Parietal lobe (tissue), 2 donors: ENCODE data around the gene LTB4R2. TPM values are rescaled to one million over a fixed set of nuclear protein-coding genes. Genes with fewer than 3 reads are reported as not detected.

ENCODE experiments used
- small RNA-seq: library from RNA; depleted of rRNA; stranded (forward); fragments of <200 nt; gene quantifications from one replicate; pipeline ENCODE3, GENCODE V24; 2014; ENCODE audit warnings: low replicate concordance
- total RNA-seq: library from RNA; depleted of rRNA; stranded (reverse); fragments of >200 nt; gene quantifications from one replicate; pipeline ENCODE4 v1.2.3, GENCODE V29; 2014

The LTB4R2 gene, protein sequence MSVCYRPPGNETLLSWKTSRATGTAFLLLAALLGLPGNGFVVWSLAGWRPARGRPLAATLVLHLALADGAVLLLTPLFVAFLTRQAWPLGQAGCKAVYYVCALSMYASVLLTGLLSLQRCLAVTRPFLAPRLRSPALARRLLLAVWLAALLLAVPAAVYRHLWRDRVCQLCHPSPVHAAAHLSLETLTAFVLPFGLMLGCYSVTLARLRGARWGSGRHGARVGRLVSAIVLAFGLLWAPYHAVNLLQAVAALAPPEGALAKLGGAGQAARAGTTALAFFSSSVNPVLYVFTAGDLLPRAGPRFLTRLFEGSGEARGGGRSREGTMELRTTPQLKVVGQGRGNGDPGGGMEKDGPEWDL
- total RNA-seq, result 2.2 TPM

GRCh38 chr14:24309538-24310264 is at the start of gene LTB4R2:
TSS of gene LTB4R2 (plus strand) at chr14:24310140. CDS start at chr14:24310665, 525 bp downstream.

DNA sequence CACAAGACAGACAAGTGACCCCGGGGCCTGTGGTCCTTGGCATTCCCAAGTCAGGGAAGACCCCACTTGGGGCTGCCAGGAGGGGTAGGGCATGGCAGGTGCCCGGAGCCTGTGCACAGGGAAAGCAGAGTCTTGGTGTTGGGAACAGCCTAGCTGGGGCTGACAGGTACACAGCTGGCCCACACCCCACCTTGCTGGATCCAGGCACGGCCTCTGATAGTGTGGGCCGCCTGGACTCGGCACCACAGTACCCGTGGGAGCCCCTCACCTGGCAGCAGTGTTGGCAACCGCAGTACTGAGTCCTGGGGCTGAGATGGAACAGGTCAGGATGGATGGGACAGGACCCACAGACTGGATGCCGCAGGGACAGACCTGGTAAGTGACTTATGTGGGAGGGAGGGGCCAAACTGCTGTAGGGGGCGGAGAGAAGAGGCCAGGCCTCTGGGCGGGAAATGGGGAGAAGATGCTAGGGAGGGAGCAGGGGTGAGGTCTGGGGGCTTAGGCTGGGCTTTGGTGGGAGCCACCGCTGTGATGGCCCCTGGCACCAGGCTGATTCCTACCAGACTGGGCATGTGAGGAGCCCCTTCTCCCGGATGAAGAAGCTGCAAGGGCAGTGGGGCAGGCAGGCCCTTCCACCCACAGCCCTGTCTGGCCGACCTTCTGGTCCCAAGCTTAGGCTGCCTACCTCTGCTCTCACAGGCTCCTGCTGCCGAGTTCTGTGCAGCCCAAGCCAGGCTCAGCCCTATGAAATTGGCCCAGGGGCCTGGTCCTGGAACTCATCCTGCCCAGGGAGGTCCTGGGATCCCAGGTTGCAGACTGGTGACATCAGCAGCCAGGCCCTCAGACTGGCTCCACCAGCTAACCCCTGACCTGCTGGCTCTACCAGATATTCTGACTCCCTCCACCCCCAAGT is 46.9 kb upstream of the LTB4R2 start, which contains the start of gene TGM1:
TGM1 (minus strand) TSS at position 357 of the 913 bp plus-strand sequence. CDS start 825 bp downstream, outside the sequence.

DNA sequence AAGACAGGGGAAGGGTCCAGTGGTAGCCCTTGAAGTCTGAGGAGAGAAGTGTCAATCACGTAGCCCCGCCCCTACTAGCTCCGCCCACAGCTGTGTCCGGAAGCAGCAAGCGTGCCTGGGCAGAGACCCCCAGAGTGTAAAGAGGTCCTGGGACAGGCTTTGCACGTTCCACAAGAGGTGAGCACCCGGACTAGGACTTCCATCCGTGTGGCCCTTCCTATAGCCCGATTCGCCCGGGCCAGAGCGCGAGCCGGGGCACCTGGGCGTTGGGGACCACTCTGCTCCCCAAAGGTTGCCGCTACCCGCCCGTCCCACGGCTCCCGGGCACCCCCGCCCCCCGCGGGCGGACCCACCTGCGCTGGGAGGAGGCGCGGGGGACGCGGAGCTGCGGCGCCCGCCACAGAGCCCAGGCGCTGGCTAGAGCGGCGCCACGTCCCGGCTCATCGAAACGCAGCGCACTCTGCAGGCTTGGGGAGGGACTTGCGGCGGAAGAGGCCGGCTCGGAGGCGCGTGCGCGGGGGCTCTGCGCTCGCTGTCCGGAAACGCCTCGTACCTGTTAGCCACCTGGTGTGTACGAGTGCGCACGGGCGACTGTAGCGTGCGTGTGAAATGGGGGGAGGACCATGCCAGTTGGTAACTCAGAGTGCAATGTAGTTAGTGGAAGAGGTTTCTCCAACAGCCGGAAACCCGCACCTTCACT is 38.7 kb upstream of the LTB4R2 start, which contains the start of gene RABGGTA:
RABGGTA (minus strand) TSS at position 464 of the 700 bp plus-strand sequence. CDS start 482 bp downstream, outside the sequence.

DNA sequence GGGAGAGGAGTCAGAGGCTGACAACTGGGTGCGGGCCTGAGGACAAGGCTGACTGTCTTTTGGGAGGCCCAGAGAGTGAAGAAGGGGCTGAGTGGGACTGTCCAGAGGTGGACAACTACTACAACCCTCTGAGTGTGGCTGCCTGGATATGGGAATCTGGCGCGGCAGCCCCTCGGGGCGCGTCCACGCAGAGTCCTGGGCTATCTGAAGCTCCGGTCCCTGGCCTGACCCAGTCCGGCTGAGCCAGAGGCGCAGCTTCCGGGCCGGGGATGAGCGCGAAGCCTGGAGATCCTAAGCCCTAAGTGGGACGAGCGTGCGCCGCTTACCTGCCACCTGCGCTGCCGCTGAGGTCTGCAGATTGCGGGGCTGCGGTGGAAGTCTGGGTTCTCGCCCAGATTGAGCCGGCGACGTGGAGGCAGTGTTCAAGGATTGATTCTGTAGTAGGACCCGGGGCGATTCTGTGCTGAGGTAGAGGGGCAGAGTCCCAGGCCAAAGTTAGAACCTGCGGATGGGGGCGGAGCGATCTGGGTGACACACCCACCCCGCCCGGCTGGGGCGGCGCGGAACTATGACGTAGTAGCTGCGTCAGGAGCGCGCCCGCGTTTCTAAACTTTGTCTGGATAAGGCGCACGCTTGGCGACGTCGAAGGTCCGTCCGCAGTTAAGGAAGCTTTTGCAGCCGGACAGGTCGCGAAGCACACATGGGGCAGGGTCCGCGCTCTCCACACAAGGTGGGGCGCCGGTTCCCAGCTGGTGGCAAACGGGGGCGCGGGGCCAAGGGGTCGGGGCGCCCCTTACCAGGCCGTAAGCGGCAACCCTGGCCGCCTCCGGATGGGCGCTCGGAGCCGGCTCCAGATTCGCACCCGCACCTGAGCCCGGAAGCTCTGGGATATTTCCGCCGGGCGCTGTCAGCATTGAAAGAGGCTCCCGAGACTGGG is 10.4 kb upstream of the LTB4R2 start, which contains the start of the genes DHRS1 and NOP9:
DHRS1 (minus strand) TSS at position 526 of the 937 bp plus-strand sequence. CDS start 674 bp downstream, outside the sequence.
NOP9 (plus strand) TSS at position 596 of the 937 bp plus-strand sequence; CDS start at position 701, 105 bp downstream.

DNA sequence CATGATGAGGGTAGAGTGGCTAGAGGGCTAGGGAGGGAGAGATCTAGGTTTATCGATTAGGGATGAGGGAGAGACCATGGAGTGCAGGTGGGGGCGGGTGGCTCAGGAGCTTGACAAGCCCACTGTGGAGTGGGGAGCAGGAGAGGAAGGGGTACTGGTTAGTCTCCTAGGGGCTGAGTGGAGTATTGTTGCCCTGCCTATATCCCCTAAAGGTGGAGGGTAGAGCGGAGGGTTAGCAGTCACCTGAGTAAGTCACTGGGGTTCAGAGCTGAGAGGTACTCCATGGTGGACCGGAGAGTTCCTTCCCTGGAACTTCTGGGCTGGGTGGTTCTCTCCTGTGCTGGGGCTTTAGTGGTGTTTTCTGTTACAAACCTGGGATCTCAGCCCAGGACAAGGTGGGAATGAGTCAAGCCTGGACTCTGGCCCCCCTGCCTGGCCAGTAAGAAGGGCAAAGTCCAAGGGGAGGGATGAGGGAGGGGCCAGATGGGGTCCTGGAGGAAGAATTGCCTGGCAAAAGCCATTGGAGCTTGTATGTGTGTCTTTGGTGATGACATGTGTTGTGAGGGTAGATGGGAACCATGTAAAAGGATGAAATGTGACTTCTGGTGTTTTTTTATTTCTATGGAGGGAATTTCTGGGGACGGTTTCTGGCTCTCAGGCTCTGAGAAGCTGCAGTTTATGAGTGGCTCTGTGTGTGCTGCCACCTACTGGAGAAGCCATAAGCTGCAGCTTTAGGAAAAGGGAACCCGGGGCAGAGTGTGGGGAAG is 2.2 kb upstream of the LTB4R2 start, which contains the start of gene CIDEB:
CIDEB (minus strand) TSS at position 403 of the 767 bp plus-strand sequence; CDS start at position 284, 119 bp downstream.

DNA sequence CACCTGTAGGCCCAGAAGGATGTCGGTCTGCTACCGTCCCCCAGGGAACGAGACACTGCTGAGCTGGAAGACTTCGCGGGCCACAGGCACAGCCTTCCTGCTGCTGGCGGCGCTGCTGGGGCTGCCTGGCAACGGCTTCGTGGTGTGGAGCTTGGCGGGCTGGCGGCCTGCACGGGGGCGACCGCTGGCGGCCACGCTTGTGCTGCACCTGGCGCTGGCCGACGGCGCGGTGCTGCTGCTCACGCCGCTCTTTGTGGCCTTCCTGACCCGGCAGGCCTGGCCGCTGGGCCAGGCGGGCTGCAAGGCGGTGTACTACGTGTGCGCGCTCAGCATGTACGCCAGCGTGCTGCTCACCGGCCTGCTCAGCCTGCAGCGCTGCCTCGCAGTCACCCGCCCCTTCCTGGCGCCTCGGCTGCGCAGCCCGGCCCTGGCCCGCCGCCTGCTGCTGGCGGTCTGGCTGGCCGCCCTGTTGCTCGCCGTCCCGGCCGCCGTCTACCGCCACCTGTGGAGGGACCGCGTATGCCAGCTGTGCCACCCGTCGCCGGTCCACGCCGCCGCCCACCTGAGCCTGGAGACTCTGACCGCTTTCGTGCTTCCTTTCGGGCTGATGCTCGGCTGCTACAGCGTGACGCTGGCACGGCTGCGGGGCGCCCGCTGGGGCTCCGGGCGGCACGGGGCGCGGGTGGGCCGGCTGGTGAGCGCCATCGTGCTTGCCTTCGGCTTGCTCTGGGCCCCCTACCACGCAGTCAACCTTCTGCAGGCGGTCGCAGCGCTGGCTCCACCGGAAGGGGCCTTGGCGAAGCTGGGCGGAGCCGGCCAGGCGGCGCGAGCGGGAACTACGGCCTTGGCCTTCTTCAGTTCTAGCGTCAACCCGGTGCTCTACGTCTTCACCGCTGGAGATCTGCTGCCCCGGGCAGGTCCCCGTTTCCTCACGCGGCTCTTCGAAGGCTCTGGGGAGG is 985 bp downstream of the LTB4R2 start, which contains the start of gene LTB4R:
LTB4R (plus strand) TSS at position 857 of the 959 bp plus-strand sequence. CDS start 4,150 bp downstream, outside the sequence.

DNA sequence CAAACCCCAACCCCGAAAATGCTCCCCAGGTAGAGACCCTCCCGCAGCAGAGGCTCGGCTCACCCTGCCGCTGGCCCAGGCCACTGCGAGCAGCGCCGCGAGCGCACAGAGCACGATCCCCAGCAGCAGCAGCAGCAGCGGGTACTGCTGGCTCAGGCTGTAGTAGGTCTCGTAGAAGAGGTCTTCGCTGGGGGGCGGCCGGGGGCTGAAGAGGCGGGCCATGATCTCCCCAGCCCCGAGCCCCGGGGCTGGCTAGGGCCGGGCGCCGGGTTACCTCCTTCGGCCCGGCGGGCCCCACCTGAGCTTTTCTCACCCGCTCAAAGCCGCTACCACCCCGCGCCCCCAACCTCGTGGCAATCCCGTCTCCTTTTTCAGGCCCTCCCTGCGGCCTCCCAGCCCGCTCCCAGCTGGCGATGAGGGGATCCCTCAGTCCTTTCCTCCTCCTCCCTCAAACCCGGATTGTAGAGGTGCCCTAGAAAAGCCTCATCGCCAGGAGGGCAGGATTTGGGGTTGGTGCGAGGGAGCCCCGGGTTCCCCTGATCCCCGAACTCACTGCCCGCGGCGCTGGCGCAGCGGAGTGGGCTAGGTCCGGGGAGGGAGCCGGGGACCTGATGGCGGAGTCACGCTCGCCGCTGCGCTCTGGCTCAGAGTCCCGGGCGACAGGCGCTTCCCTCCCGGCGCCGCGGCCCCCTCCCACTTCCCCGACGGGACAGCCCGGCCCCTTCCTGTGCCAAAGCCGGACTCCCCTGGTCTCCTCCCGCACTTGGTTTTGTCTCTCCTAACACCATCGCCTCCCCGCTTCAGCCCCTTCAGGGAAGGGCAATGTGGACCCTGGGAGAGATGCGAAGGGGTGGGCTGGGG is 24.7 kb downstream of the LTB4R2 start, which contains the start of gene ADCY4:
ADCY4 (minus strand) TSS at position 641 of the 861 bp plus-strand sequence; CDS start at position 222, 419 bp downstream.

GRCh38 chr14:24339284-24340151 is 29.6 kb downstream of the LTB4R2 start, which contains the start of gene RIPK3:
TSS of gene RIPK3 (minus strand) at chr14:24339991. CDS start at chr14:24339826, 165 bp downstream.

Small RNAs within 50 kb of the gene (small RNA-seq; reads per million reads assigned to genes)
- gene RF00026, result not detected

Other genes with a start within 250 kb of the LTB4R2 start
- 27.2 TPM for gene CPNE6, start 238.6 kb upstream of the LTB4R2 start, total RNA-seq
- gene PCK2, start 215.8 kb upstream of the LTB4R2 start, total RNA-seq, result 2.2 TPM
- 64.2 TPM for gene DCAF11, start 195.4 kb upstream of the LTB4R2 start, total RNA-seq
- gene NRL, start 195.2 kb upstream of the LTB4R2 start, total RNA-seq, result 2.2 TPM
- gene FITM1, start 179.5 kb upstream of the LTB4R2 start, total RNA-seq, result 0.94 TPM
- 23.2 TPM for gene PSME1, start 173.9 kb upstream of the LTB4R2 start, total RNA-seq
- gene EMC9, start 168.5 kb upstream of the LTB4R2 start, total RNA-seq, result 10.0 TPM
- 22.2 TPM for gene PSME2, start 163.5 kb upstream of the LTB4R2 start, total RNA-seq
- gene RNF31, start 162.6 kb upstream of the LTB4R2 start, total RNA-seq, result 38.5 TPM
- gene IRF9, start 148.9 kb upstream of the LTB4R2 start, total RNA-seq, result 17.5 TPM
- 33.8 TPM for gene REC8, start 138.1 kb upstream of the LTB4R2 start, total RNA-seq
- 18.2 TPM for gene IPO4, start 121.3 kb upstream of the LTB4R2 start, total RNA-seq
- gene TM9SF1, start 114.7 kb upstream of the LTB4R2 start, total RNA-seq, result 20.7 TPM
- not detected for gene TSSK4, start 104.4 kb upstream of the LTB4R2 start, total RNA-seq
- 35.1 TPM for gene CHMP4A, start 96.7 kb upstream of the LTB4R2 start, total RNA-seq
- gene MDP1, start 94.1 kb upstream of the LTB4R2 start, total RNA-seq, result 25.0 TPM
- gene NEDD8, start 77.8 kb upstream of the LTB4R2 start, total RNA-seq, result 62.3 TPM
- gene GMPR2, start 77.2 kb upstream of the LTB4R2 start, total RNA-seq, result 34.7 TPM
- 51.3 TPM for gene TINF2, start 67.5 kb upstream of the LTB4R2 start, total RNA-seq
- 4.4 TPM for gene TGM1, start 47.0 kb upstream of the LTB4R2 start, total RNA-seq
- 30.7 TPM for gene RABGGTA, start 38.5 kb upstream of the LTB4R2 start, total RNA-seq
- 13.8 TPM for gene DHRS1, start 10.4 kb upstream of the LTB4R2 start, total RNA-seq
- gene NOP9, start 10.3 kb upstream of the LTB4R2 start, total RNA-seq, result 25.4 TPM
- gene CIDEB, start 2.2 kb upstream of the LTB4R2 start, total RNA-seq, result 5.6 TPM
- gene LTB4R, start 1.4 kb downstream of the LTB4R2 start, total RNA-seq, result 1.6 TPM
- 3.1 TPM for gene ADCY4, start 24.9 kb downstream of the LTB4R2 start, total RNA-seq
- gene RIPK3, start 29.9 kb downstream of the LTB4R2 start, total RNA-seq, result not detected
- gene NFATC4, start 58.0 kb downstream of the LTB4R2 start, total RNA-seq, result 4.4 TPM
- 34.7 TPM for gene NYNRIN, start 88.9 kb downstream of the LTB4R2 start, total RNA-seq
- gene CBLN3, start 119.5 kb downstream of the LTB4R2 start, total RNA-seq, result not detected
- 22.5 TPM for gene KHNYN, start 119.8 kb downstream of the LTB4R2 start, total RNA-seq
- 24.7 TPM for gene SDR39U1, start 132.6 kb downstream of the LTB4R2 start, total RNA-seq
- gene CMA1, start 198.1 kb downstream of the LTB4R2 start, total RNA-seq, result not detected